ENCODE data around the gene FAM162B.
"Not testable (repeated sequence)": the region's sequence is repeated elsewhere in the genome, so short reads cannot be mapped to it uniquely, and the experiment has no call there.

DNA sequence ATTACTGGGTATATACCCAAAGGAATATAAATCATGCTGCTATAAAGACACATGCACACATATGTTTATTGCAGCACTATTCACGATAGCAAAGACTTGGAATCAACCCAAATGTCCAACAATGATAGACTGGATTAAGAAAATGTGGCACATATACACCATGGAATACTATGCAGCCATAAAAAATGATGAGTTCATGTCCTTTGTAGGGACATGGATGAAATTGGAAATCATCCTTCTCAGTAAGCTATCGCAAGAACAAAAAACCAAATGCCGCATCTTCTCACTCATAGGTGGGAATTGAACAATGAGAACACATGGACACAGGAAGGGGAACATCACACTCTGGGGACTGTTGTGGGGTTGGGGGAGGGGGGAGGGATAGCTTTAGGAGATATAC, 25.0 kb downstream of the FAM162B start:
- TF ChIP-seq, protein P1, sequence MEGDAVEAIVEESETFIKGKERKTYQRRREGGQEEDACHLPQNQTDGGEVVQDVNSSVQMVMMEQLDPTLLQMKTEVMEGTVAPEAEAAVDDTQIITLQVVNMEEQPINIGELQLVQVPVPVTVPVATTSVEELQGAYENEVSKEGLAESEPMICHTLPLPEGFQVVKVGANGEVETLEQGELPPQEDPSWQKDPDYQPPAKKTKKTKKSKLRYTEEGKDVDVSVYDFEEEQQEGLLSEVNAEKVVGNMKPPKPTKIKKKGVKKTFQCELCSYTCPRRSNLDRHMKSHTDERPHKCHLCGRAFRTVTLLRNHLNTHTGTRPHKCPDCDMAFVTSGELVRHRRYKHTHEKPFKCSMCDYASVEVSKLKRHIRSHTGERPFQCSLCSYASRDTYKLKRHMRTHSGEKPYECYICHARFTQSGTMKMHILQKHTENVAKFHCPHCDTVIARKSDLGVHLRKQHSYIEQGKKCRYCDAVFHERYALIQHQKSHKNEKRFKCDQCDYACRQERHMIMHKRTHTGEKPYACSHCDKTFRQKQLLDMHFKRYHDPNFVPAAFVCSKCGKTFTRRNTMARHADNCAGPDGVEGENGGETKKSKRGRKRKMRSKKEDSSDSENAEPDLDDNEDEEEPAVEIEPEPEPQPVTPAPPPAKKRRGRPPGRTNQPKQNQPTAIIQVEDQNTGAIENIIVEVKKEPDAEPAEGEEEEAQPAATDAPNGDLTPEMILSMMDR (IDR thresholded peaks at IDR 0.05): not testable (repeated sequence)
- not testable (repeated sequence) for TF ChIP-seq POLR2AphosphoS5 (IDR thresholded peaks at IDR 0.05)

All from prostate gland (tissue), 2 donors.